ENCODE data around the gene UNC5B.

The UNC5B gene

DNA sequence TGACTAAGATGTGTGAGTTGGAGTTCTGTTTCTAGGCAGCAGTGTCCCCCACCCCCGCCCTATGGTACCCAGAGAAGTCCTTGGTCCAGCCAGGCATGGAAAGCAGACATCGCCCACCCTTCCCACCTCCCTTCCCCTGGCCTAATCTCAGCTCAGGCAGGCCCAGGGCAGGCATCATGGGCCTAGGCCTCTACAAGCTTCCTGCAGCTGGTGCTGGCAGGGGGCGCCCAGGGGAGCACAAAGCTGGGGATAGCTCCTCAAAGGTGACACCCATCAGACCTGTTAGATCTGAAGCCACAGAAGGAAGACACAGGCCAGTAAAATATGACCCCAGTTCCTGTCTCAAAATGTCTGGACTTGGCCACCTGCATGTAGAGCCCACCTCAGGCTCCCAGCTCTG is 18.9 kb upstream of the UNC5B start:
- DNase-seq (ENCODE audit: low read depth) = no peak
- H3K4me3 ChIP-seq (ENCODE audit: low read depth, low read length) = no peak overlapping the region
- TF ChIP-seq, protein P1, sequence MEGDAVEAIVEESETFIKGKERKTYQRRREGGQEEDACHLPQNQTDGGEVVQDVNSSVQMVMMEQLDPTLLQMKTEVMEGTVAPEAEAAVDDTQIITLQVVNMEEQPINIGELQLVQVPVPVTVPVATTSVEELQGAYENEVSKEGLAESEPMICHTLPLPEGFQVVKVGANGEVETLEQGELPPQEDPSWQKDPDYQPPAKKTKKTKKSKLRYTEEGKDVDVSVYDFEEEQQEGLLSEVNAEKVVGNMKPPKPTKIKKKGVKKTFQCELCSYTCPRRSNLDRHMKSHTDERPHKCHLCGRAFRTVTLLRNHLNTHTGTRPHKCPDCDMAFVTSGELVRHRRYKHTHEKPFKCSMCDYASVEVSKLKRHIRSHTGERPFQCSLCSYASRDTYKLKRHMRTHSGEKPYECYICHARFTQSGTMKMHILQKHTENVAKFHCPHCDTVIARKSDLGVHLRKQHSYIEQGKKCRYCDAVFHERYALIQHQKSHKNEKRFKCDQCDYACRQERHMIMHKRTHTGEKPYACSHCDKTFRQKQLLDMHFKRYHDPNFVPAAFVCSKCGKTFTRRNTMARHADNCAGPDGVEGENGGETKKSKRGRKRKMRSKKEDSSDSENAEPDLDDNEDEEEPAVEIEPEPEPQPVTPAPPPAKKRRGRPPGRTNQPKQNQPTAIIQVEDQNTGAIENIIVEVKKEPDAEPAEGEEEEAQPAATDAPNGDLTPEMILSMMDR (IDR thresholded peaks at IDR 0.05; ENCODE audit: low read depth, low read length, missing control alignments) = no peak

DNA sequence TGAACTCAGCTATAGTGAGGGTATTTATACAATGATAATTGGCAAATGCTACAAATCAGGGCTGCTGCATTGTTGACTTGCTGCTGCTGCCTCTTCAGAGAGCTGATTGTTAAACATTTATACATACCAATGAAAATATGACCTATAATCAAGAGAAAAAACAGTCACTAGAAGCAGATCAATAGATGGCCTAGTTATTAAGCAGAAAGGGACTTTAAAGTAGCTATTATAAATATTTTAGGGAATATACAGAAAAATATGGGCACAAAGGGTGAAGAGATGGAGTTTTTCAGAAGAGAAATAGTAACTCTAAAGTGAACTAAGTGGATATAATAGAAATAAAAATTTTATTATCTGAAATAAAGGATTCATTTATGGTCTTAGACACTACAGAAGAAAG is 14.4 kb upstream of the UNC5B start:
- H3K4me3 ChIP-seq (ENCODE audit: low read depth, low read length) = no peak overlapping the region
- TF ChIP-seq, protein P1 (IDR thresholded peaks at IDR 0.05; ENCODE audit: low read depth, low read length, missing control alignments) = no peak
- no peak for DNase-seq (ENCODE audit: low read depth)

DNA sequence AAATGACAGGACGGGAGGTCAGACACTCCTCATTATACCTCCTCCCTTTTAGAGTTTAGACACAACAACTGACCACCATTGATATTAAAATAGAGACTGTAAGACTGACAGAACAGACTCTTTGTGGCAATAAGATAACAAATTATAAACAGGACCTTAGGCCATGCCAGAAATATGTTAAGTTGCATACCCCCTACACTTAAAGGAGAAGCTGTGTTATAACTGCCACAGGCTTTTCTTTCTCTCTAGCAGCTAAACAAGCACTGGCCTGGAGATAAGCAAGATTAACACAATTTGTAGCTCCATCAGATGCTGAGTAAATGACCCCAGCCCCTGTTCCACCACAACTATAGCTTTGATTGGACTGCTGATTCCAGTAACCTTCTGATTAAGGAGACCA is 10.5 kb upstream of the UNC5B start:
- no peak overlapping the region for H3K4me3 ChIP-seq (ENCODE audit: low read depth, low read length)
- DNase-seq (ENCODE audit: low read depth) = no peak
- TF ChIP-seq, protein P1 (IDR thresholded peaks at IDR 0.05; ENCODE audit: low read depth, low read length, missing control alignments) = no peak

DNA sequence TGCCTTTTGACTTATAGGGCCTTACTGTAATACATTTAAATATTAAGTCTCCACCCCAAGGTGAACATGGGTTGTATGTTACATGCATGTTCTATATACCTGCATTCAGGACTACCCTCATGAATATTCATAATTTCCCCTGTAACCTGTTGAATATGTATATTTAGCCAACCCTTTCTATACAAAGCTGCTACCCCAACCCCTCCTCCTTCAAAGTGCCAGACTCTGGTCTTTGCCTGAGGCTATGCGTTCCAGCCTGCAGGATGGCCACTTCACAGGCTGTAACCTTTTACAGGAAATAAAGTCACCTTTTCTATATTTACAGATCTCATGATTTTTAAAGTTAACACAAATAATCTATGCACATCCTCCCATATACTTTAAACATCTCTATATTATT is 10.1 kb upstream of the UNC5B start:
- DNase-seq (ENCODE audit: low read depth) = no peak
- H3K4me3 ChIP-seq (ENCODE audit: low read depth, low read length) = no peak overlapping the region
- TF ChIP-seq, protein P1 (IDR thresholded peaks at IDR 0.05; ENCODE audit: low read depth, low read length, missing control alignments) = no peak

DNA sequence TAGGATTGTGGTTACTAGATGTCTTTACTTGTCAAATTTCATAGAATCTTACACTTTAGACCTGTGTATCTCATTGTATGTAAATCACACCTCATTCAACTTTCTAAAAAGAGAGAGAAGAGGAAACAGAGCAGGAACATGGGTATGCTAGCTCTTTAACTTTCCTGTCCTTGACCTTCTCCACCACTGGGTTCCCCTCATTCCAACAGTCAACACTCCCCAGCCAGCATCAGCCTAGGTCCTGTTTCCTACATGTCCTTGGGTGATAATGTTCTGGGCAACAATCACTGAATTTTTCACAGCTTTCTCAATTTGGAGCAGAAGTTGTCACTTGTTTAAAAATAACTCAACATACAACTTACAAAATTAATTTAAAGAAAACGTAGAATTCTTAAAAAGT is 9.2 kb upstream of the UNC5B start:
- no peak for DNase-seq (ENCODE audit: low read depth)
- TF ChIP-seq, protein P1 (IDR thresholded peaks at IDR 0.05; ENCODE audit: low read depth, low read length, missing control alignments) = no peak
- H3K4me3 ChIP-seq (ENCODE audit: low read depth, low read length) = no peak overlapping the region

DNA sequence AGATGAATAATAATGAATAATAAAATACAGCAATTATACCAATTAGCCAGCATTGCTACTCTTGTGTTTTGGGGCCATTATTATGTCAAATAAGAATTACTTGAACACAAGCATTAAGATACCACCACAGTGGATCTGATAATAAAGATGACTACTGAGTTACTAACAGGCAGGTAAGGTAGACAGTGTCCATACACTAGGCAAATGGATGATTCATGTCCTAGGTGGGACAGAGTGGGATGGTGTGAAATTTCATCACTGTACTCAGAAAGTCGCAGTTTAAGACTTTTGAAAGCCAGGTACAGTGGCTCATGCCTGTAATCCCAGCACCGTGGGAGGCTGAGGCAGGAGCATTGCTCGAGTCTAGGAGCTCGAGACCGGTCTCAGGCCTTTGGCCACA is 8.7 kb upstream of the UNC5B start:
- TF ChIP-seq, protein P1 (IDR thresholded peaks at IDR 0.05; ENCODE audit: low read depth, low read length, missing control alignments) = no peak
- H3K4me3 ChIP-seq (ENCODE audit: low read depth, low read length) = no peak overlapping the region
- DNase-seq (ENCODE audit: low read depth) = no peak

DNA sequence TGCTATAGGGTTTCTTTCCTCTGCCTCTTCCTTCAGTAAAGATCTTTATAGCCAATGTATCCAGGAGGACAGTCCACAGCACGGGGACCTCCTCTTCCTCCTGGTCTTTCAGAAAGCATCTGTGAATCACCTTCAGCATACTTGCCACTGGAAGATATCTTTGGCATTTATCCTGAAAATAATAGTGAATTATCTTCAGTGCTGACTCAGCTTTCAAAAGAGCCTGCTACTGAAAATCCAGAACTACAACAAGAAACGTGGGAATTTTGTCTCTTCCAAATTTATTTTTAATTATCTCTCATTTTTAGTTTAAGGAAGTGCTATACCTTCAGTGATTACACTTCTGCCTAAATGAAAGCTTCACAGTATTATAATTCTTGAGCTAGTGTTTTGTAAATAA is 7.6 kb upstream of the UNC5B start:
- no peak overlapping the region for H3K4me3 ChIP-seq (ENCODE audit: low read depth, low read length)
- DNase-seq (ENCODE audit: low read depth) = no peak
- TF ChIP-seq, protein P1 (IDR thresholded peaks at IDR 0.05; ENCODE audit: low read depth, low read length, missing control alignments) = no peak
